HEK293 (cell line): Measurements from ENCODE around the gene ANTKMT.

ENCODE experiments used
- GLI4 ChIP-seq: fragments of 450-650 bp; formaldehyde crosslinking; IDR thresholded peaks from 2 replicates; pipeline ENCODE4 v1.5.1; 2016; ENCODE audit warnings: missing biosample characterization, missing genetic modification characterization
- IKZF3 ChIP-seq: fragments of 450-650 bp; IDR thresholded peaks from 2 replicates; pipeline ENCODE4 v1.5.0; 2018; ENCODE audit warnings: missing biosample characterization, mild to moderate bottlenecking, missing genetic modification characterization, moderate library complexity
- KLF9 ChIP-seq: fragments of 450-650 bp; formaldehyde crosslinking; IDR thresholded peaks from 2 replicates; pipeline ENCODE4 v1.5.1; 2016; ENCODE audit warnings: missing biosample characterization, missing genetic modification characterization, low read depth
- MZF1 ChIP-seq: fragments of 450-650 bp; formaldehyde crosslinking; IDR thresholded peaks from 2 replicates; pipeline ENCODE4 v1.5.1; 2017; ENCODE audit warnings: missing biosample characterization, missing genetic modification characterization, borderline replicate concordance
- PATZ1 ChIP-seq: fragments of 450-650 bp; formaldehyde crosslinking; IDR thresholded peaks from 2 replicates; pipeline ENCODE4 v1.5.1; 2016; ENCODE audit warnings: missing biosample characterization, missing genetic modification characterization
- PRDM1 ChIP-seq: fragments of 450-650 bp; formaldehyde crosslinking; IDR thresholded peaks from 2 replicates; pipeline ENCODE4; 2016; ENCODE audit warnings: missing biosample characterization, missing genetic modification characterization
- RBAK ChIP-seq: fragments of 450-650 bp; formaldehyde crosslinking; IDR thresholded peaks from 2 replicates; pipeline ENCODE4 v1.5.1; 2016; ENCODE audit warnings: missing biosample characterization, missing genetic modification characterization
- SP3 ChIP-seq: fragments of 450-650 bp; formaldehyde crosslinking; IDR thresholded peaks from 2 replicates; pipeline ENCODE4 v1.5.1; 2016; ENCODE audit warnings: missing biosample characterization, missing genetic modification characterization
- ZBTB1 ChIP-seq: fragments of 450-650 bp; formaldehyde crosslinking; IDR thresholded peaks from 2 replicates; pipeline ENCODE4 v1.5.1; 2016; ENCODE audit warnings: missing biosample characterization, missing genetic modification characterization
- ZBTB11 ChIP-seq: fragments of 450-650 bp; formaldehyde crosslinking; conservative IDR thresholded peaks from 2 replicates; pipeline ENCODE4 v1.5.1; 2016; ENCODE audit warnings: low read depth, missing biosample characterization, missing genetic modification characterization
- ZBTB17 ChIP-seq: fragments of 450-650 bp; formaldehyde crosslinking; IDR thresholded peaks from 2 replicates; pipeline ENCODE4 v1.5.1; 2016; ENCODE audit warnings: missing biosample characterization, missing genetic modification characterization
- ZBTB49 ChIP-seq: fragments of 450-650 bp; formaldehyde crosslinking; IDR thresholded peaks from 2 replicates; pipeline ENCODE4 v1.5.1; 2016; ENCODE audit warnings: missing biosample characterization, missing genetic modification characterization, low read depth
- ZNF146 ChIP-seq: fragments of 450-650 bp; formaldehyde crosslinking; IDR thresholded peaks from 2 replicates; pipeline ENCODE4 v1.5.1; 2016; ENCODE audit warnings: missing biosample characterization, missing genetic modification characterization
- ZNF184 ChIP-seq: fragments of 450-650 bp; IDR thresholded peaks from 2 replicates; pipeline ENCODE4 v1.5.1; 2018; ENCODE audit warnings: missing biosample characterization, mild to moderate bottlenecking, missing genetic modification characterization
- ZNF221 ChIP-seq: fragments of 450-650 bp; formaldehyde crosslinking; IDR thresholded peaks from 2 replicates; pipeline ENCODE4 v1.5.1; 2017; ENCODE audit warnings: missing biosample characterization, missing genetic modification characterization, borderline replicate concordance
- ZNF426 ChIP-seq: fragments of 450-650 bp; formaldehyde crosslinking; IDR thresholded peaks from 2 replicates; pipeline ENCODE4 v1.5.1; 2017; ENCODE audit warnings: missing biosample characterization, missing genetic modification characterization, mild to moderate bottlenecking, inconsistent platforms, moderate library complexity
- ZNF518A ChIP-seq: fragments of 450-650 bp; formaldehyde crosslinking; conservative IDR thresholded peaks from 2 replicates; pipeline ENCODE4 v1.5.1; 2016; ENCODE audit warnings: low read depth, missing biosample characterization, missing genetic modification characterization
- ZNF521 ChIP-seq: fragments of 450-650 bp; formaldehyde crosslinking; IDR thresholded peaks from 2 replicates; pipeline ENCODE4 v1.5.1; 2017; ENCODE audit warnings: missing biosample characterization, mild to moderate bottlenecking, missing genetic modification characterization
- ZNF544 ChIP-seq: fragments of 450-650 bp; formaldehyde crosslinking; IDR thresholded peaks from 2 replicates; pipeline ENCODE4 v1.5.0; 2017; ENCODE audit warnings: missing biosample characterization, missing genetic modification characterization
- ZNF571 ChIP-seq: fragments of 450-650 bp; formaldehyde crosslinking; IDR thresholded peaks from 2 replicates; pipeline ENCODE4 v1.5.0; 2017; ENCODE audit warnings: missing biosample characterization, missing genetic modification characterization
- ZNF621 ChIP-seq: fragments of 450-650 bp; formaldehyde crosslinking; IDR thresholded peaks from 2 replicates; pipeline ENCODE4 v1.5.1; 2017; ENCODE audit warnings: missing biosample characterization, missing genetic modification characterization
- ZNF624 ChIP-seq: fragments of 450-650 bp; formaldehyde crosslinking; IDR thresholded peaks from 2 replicates; pipeline ENCODE4 v1.5.1; 2017; ENCODE audit warnings: missing biosample characterization, missing genetic modification characterization
- ZNF626 ChIP-seq: fragments of 450-650 bp; sonication (Bioruptor Pico); formaldehyde crosslinking; IDR thresholded peaks from 2 replicates; pipeline ENCODE4 v1.5.1; 2018; ENCODE audit warnings: missing biosample characterization, missing genetic modification characterization, inconsistent platforms
- ZNF654 ChIP-seq: fragments of 450-650 bp; formaldehyde crosslinking; IDR thresholded peaks from 2 replicates; pipeline ENCODE4 v1.5.1; 2016; ENCODE audit warnings: low read depth, missing biosample characterization, missing genetic modification characterization
- ZNF658 ChIP-seq: fragments of 450-650 bp; formaldehyde crosslinking; IDR thresholded peaks from 2 replicates; pipeline ENCODE4; 2016; ENCODE audit warnings: missing biosample characterization, missing genetic modification characterization
- ZNF747 ChIP-seq: fragments of 450-650 bp; formaldehyde crosslinking; IDR thresholded peaks from 2 replicates; pipeline ENCODE4 v1.5.1; 2016; ENCODE audit warnings: missing biosample characterization, missing genetic modification characterization
- ZNF76 ChIP-seq: fragments of 450-650 bp; formaldehyde crosslinking; IDR thresholded peaks from 2 replicates; pipeline ENCODE4; 2016; ENCODE audit warnings: low read depth, missing biosample characterization, missing genetic modification characterization, borderline replicate concordance
- ZNF843 ChIP-seq: fragments of 450-650 bp; formaldehyde crosslinking; IDR thresholded peaks from 2 replicates; pipeline ENCODE4 v1.5.1; 2016; ENCODE audit warnings: missing biosample characterization, missing genetic modification characterization

ANTKMT gene

GRCh38 chr16:740764-741505 lies 20.0 kb downstream of the ANTKMT start, which contains the start of gene CIAO3 (continued):
- no peak for TF ChIP-seq ZNF747 (tag by site-specific recombination)
- no peak for TF ChIP-seq ZNF621
- peak; percentile 59 for TF ChIP-seq ZNF146 (tag by site-specific recombination)
- TF ChIP-seq ZNF624 = no peak
- peak; percentile 72 for TF ChIP-seq ZBTB17 (tag by site-specific recombination)
- TF ChIP-seq ZNF571 (tag by site-specific recombination) = no peak
- 0 out of 2 replicates have a peak, but pooled peaks have one; percentile 19 for TF ChIP-seq IKZF3 (tag by site-specific recombination)
- 0 out of 2 replicates have a peak, but pooled peaks have one; percentile 72 for TF ChIP-seq ZNF658
- TF ChIP-seq ZNF518A (tag by site-specific recombination) = peak; percentile 38; the same call in 1 of the 2 replicates
- TF ChIP-seq ZNF76 (tag by site-specific recombination) = peak; percentile 93
- TF ChIP-seq ZNF654 = 0 out of 2 replicates have a peak, but pooled peaks have one; percentile 4
- peak; percentile 90 for TF ChIP-seq ZBTB11 (tag by site-specific recombination)
- TF ChIP-seq ZNF426 = no peak
- no peak for TF ChIP-seq ZBTB49 (tag by site-specific recombination)
- peak; percentile 91 for TF ChIP-seq SP3 (tag by site-specific recombination)
- no peak for TF ChIP-seq ZNF626 (tag by site-specific recombination)
- no peak for TF ChIP-seq RBAK
- TF ChIP-seq ZNF521 (tag by site-specific recombination) = no peak
- no peak for TF ChIP-seq ZNF544 (tag by site-specific recombination)
- peak; percentile 92 for TF ChIP-seq KLF9 (tag by site-specific recombination)
- no peak for TF ChIP-seq ZNF184 (tag by site-specific recombination)
- no peak for TF ChIP-seq MZF1
- TF ChIP-seq ZNF843 (tag by site-specific recombination) = peak; percentile 40; the same call in 1 of the 2 replicates
- TF ChIP-seq ZNF221 (tag by site-specific recombination) = peak; percentile 18; the same call in 1 of the 2 replicates
- TF ChIP-seq ZBTB1 = no peak
- TF ChIP-seq PATZ1 (tag by site-specific recombination) = peak; percentile 49
- TF ChIP-seq GLI4 = no peak
- TF ChIP-seq PRDM1 = no peak
